RCC 7860 (cell line): ENCODE measurements around the gene KCNJ18.
"Not testable (repeated sequence)": the region's sequence is repeated elsewhere in the genome, so short reads cannot be mapped to it uniquely, and the experiment has no call there.

ENCODE experiments used
- DNase-seq: peaks from one replicate; pipeline ENCODE4 v3.0.0-alpha.2; 2015; ENCODE audit warnings: low spot score
- FAIRE-seq: peaks from 2 replicates; lab custom pipeline; 2012; peaks lifted over from hg19 to GRCh38; lab: Jason Lieb, UNC

KCNJ18 gene

DNA sequence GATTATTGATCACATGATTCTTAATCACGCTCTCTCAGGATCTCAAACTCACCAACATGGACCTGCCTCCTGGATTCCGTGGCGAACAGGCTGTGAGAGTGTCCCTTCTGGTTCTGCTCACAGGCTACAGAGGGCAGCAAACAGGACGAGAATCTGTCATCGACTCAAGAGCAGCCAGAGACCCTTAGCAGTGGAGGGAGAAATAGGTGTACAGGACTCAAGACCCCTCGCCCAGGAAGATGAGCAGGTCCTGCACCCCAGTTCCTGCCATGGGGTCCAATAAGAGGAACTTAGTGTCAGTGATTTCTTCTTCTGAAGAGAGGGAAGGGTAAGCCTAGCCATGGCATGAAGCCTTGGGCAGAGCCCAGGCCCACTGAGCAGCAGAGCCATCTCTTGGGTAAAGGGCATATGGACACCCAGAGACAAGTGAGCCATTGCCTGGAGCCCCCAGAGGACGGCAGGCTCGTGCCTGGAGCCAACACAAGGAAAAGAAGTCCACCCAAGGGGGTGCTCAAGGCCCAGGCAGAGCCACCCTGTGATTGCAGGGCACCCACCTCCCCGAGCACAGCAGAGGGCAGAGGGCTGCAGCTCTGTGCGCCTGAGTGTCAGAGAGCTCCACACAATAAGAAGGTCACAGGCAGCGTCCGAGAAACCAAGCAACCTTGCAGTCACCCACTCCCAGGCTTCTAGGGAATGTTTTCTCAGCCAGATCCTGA, 27.3 kb downstream of the KCNJ18 start:
- not testable (repeated sequence) for FAIRE-seq, DNase-seq

- not testable (repeated sequence) for FAIRE-seq, DNase-seq
Measured at GRCh38 chr17:21720566-21720965, 28.2 kb downstream of the KCNJ18 start.

DNA sequence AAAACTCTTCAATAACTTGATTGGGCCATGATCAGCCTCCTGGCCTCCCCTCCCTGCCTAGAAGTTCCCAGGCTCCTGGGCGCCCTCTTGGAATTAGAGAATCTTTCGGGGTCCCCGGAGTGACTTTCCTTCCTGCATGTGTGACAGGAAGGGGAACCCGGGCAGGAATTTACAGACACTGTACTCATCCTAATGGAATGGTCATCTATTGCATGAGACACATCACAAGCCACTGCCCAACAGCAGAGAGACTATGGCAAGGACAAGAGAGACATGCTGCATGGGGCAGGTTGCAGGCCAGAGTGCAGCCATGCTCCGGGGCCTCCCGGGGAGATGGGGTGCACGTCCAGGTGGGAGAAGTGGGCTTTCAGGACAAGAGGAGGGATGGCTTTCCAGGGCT, 29.9 kb downstream of the KCNJ18 start:
- FAIRE-seq, DNase-seq: not testable (repeated sequence)

DNA sequence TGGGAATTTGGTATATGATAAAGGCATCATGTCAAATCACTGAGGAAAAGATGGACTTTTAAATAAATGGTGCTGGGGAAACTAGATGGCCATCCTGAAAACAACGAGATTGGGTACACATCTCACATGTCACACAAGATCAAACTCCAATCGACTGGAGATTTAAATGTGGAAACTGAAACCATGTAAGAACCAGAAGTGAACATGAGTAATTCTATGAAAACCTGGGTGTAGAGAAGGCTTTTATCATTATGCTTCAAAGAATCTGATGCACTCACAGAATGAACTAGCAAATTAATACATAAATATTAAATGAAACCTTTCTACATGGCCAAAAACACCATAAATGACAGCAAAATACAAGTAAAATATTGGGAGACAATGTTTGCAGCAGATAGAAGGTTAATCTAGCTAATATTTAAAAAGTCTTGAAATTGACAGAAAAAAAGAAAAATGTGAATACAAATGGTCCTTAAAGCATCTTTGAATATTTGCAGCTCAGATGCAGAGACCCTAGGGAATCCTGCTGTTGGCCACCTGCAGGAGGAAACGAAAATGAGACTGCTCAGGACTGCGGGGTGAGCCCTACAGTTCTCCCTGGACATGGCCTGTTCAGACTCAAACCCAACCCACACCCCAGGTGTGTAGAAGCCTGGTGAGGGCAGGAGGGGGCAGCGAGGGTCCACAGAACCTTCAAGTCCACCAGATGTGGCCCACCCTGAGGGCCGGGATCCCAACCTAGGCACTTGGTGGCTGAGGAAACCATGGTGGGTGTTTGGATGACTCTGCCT, 32.1 kb downstream of the KCNJ18 start:
- not testable (repeated sequence) for DNase-seq, FAIRE-seq

GRCh38 chr17:21731076-21731475, 38.8 kb downstream of the KCNJ18 start:
- DNase-seq, FAIRE-seq: not testable (repeated sequence)

- DNase-seq, FAIRE-seq: not testable (repeated sequence)
Measured at GRCh38 chr17:21733931-21734330, 41.6 kb downstream of the KCNJ18 start.

GRCh38 chr17:21735814-21736213, 43.5 kb downstream of the KCNJ18 start:
- FAIRE-seq, DNase-seq: not testable (repeated sequence)

GRCh38 chr17:21737015-21737580, 44.8 kb downstream of the KCNJ18 start:
- DNase-seq, FAIRE-seq: not testable (repeated sequence)

DNA sequence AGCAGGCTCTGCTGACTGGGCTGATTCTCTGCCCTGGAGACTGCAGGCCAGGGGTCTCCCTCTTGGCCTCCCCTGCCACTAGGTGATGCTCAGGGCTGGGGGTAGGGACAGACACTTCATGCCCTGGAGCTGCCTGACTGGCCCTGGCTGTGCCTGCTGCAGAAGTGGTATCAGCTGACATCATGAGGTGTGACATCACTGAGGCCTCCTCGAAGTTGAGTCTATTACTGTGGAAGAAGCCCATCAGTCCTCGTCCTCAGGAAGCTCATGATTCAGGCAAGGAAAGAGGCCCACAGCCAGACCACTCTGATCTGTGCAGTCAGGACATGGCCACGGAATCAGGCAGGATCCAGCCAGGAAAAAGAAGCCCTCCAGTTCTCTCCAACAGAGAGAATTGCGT, 45.9 kb downstream of the KCNJ18 start:
- FAIRE-seq = not testable (repeated sequence)

GRCh38 chr17:21738877-21739474, 46.7 kb downstream of the KCNJ18 start:
- not testable (repeated sequence) for FAIRE-seq, DNase-seq

More for the DNA sequence above, 45.9 kb downstream of the KCNJ18 start:
- DNase-seq = not testable (repeated sequence)

GRCh38 chr17:21739485-21739884, 47.2 kb downstream of the KCNJ18 start:
- not testable (repeated sequence) for FAIRE-seq, DNase-seq

DNA sequence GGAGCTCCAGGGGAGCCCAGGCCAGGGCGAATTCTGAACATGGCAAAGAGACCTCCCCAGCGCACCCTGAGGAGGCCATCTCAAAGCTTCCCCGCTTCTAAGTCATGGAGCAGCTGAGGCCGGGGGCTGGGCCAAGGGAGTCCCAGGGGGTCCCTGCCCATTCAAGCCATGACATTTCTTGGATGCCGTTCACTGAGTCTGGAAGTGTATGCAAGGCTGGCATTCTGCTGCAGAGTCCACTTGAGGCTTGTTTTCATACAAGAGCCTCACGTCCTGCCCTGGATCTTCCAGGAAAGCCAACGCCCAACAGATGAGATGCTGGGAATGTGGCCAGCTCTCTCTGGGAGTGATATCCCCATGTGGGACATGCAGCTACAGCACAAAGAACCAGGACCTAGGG, 48.5 kb downstream of the KCNJ18 start:
- not testable (repeated sequence) for FAIRE-seq, DNase-seq

- not testable (repeated sequence) for FAIRE-seq, DNase-seq
Measured at GRCh38 chr17:21741520-21741919, 49.2 kb downstream of the KCNJ18 start.

DNA sequence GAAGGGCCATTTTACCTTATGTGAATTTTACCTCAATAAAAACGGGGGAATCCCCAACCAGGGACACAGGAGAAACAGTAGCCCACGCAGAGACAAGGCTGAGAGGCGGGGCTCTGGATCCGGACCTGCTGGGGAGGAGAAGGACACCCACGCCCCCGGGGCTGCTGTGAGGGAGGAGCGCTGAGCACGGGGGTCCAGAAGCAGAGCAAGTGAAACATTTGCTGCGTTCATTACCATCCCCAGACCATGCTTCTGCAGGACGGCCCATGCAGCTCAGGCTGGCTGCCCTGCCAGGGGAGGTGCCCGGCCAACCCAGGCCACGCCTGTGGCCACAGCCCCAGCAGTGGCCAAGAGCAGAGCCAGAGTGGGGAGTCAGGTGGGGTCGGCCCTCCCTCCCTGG, 50.0 kb downstream of the KCNJ18 start:
- FAIRE-seq = no peak
- no peak for DNase-seq

DNA sequence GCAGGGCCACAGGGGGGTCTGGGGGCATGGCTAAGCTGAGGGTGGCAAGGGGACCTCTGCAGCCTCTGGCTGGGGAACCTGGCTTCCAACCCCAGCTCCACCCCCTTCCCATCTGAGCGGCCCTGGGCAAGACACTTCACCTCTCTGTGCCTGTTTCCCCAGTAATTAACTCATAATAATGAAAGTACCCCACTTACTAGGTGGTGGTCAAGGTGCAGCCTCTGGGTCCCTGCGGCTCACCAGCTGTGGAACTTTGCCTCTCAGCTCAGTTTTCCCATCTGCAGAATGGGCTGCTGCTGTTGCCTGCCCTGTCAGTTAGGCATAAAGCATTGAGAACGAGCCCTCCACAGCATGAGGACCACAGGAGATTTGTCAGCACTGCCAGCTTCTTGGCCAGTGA, 51.8 kb downstream of the KCNJ18 start:
- DNase-seq, FAIRE-seq: not testable (repeated sequence)

DNA sequence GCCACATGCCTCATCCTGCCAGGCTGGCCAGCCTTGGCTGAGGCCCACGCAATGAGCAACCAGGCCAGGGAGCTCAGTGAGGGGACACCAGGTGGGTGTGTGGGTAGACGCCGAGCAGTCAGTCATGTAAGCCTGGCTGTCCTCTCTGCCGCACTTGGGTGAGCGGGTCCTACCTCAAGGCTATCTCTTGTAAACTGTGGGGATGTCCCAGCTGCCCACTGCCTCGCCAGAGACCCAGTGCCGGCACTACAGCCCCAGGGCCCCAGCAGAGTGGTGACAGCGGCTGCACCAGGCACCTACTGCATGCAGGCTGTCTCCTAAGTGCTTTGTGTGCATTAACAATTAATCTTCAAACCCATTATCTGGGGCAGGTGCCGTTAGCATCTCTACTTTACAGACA, 52.3 kb downstream of the KCNJ18 start:
- FAIRE-seq, DNase-seq: not testable (repeated sequence)

- not testable (repeated sequence) for DNase-seq, FAIRE-seq
Measured at GRCh38 chr17:21745385-21746054, 53.2 kb downstream of the KCNJ18 start.

- FAIRE-seq, DNase-seq: not testable (repeated sequence)
Measured at GRCh38 chr17:21746415-21746814, 54.1 kb downstream of the KCNJ18 start.

GRCh38 chr17:21747195-21747915, 55.0 kb downstream of the KCNJ18 start:
- DNase-seq, FAIRE-seq: not testable (repeated sequence)
